GM21723 (cell line): Measurements from ENCODE around the gene MLYCD.
"Not testable (repeated sequence)": the region's sequence is repeated elsewhere in the genome, so short reads cannot be mapped to it uniquely, and the experiment has no call there.

ENCODE experiments used
- ATAC-seq: cut with Tn5 transposase; IDR thresholded peaks from one replicate; pipeline ENCODE4 v1.9.1; 2021; ENCODE audit warnings: mild to moderate bottlenecking, moderate library complexity; ENCODE audit not compliant: unreplicated experiment

Gene MLYCD

GRCh38 chr16:83939266-83939855, 40.4 kb downstream of the MLYCD start:
- no peak for ATAC-seq

- no peak for ATAC-seq
Measured at GRCh38 chr16:83940119-83940518, 41.2 kb downstream of the MLYCD start.

GRCh38 chr16:83940630-83941378, 41.9 kb downstream of the MLYCD start:
- no peak for ATAC-seq

- not testable (repeated sequence) for ATAC-seq
Measured at GRCh38 chr16:83941546-83941945, 42.6 kb downstream of the MLYCD start.

GRCh38 chr16:83942074-83942473, 43.2 kb downstream of the MLYCD start:
- no peak for ATAC-seq

- no peak for ATAC-seq
Measured at GRCh38 chr16:83942815-83943515, 44.0 kb downstream of the MLYCD start.

GRCh38 chr16:83943516-83944050, 44.7 kb downstream of the MLYCD start:
- no peak for ATAC-seq

- ATAC-seq: no peak
Measured at GRCh38 chr16:83945587-83945986, 46.7 kb downstream of the MLYCD start.

- ATAC-seq: no peak
Measured at GRCh38 chr16:83946154-83946780, 47.4 kb downstream of the MLYCD start.

GRCh38 chr16:83946781-83947566, 48.1 kb downstream of the MLYCD start:
- no peak for ATAC-seq

GRCh38 chr16:83947642-83948234, 48.8 kb downstream of the MLYCD start:
- ATAC-seq: no peak

- ATAC-seq: no peak
Measured at GRCh38 chr16:83948914-83949723, 50.2 kb downstream of the MLYCD start.

- ATAC-seq: no peak
Measured at GRCh38 chr16:83949724-83950001, 50.7 kb downstream of the MLYCD start.

- not testable (repeated sequence) for ATAC-seq
Measured at GRCh38 chr16:83950862-83951399, 52.0 kb downstream of the MLYCD start.

GRCh38 chr16:83951544-83951943, 52.6 kb downstream of the MLYCD start:
- ATAC-seq: no peak

GRCh38 chr16:83952587-83952939, 53.6 kb downstream of the MLYCD start:
- ATAC-seq: no peak

- peak; percentile 85 for ATAC-seq
Measured at GRCh38 chr16:83952940-83953795, 54.3 kb downstream of the MLYCD start, which contains the start of gene OSGIN1. Gene OSGIN1 (plus strand): TSS chr16:83953240. CDS start chr16:83957672, 4,432 bp downstream.
